Uterus (tissue), 4 donors: Measurements from ENCODE around the gene SPI1. TPM values are rescaled to one million over a fixed set of nuclear protein-coding genes. Genes with fewer than 3 reads are reported as not detected.

ENCODE experiments used
- DNase-seq, 2 donors: peaks; one replicate each; pipeline ENCODE4 v3.0.0-alpha.2; 2019 to 2020
- H3K27ac ChIP-seq, 2 donors: fragments of 200-600 bp; sonication (generic); 1 replicate in 1 of 2; 2 replicates in 1 of 2; pipeline ENCODE4 v1.5.1; 2016 to 2018
- H3K27me3 ChIP-seq, 2 donors: fragments of 200-600 bp; sonication (generic); one replicate each; pipeline ENCODE4 v1.5.1; 2018 to 2019; ENCODE audit warnings: control low read depth in 1 of 2
- H3K36me3 ChIP-seq, 2 donors: fragments of 200-600 bp; sonication (generic); one replicate each; pipeline ENCODE4 v1.5.1; 2019; ENCODE audit warnings: control low read depth in 1 of 2
- H3K4me1 ChIP-seq, 2 donors: fragments of 200-600 bp; sonication (generic); one replicate each; pipeline ENCODE4 v1.5.1; 2018 to 2019; ENCODE audit warnings: control low read depth in 1 of 2
- H3K4me3 ChIP-seq, 2 donors: fragments of 200-600 bp; sonication (generic); 1 replicate in 1 of 2; 2 replicates in 1 of 2; pipeline ENCODE4 v1.5.1; 2018 to 2019; ENCODE audit warnings: mild to moderate bottlenecking in 1 of 2
- H3K9me3 ChIP-seq, 2 donors: fragments of 200-600 bp; sonication (generic); one replicate each; pipeline ENCODE4 v1.5.1; 2019; ENCODE audit warnings: control low read depth in 1 of 2
- CTCF ChIP-seq, 4 experiments: fragments of 200-600 bp in 2 of 4; fragments of 450-650 bp in 2 of 4; sonication (generic) in 2 of 4; IDR thresholded peaks; one replicate each; pipeline ENCODE4 v1.5.1; 2016 to 2019; ENCODE audit warnings: antibody characterized with exemption in 4 of 4, mild to moderate bottlenecking in 2 of 4, moderate library complexity in 1 of 4
- POLR2A ChIP-seq, 2 donors: fragments of 450-650 bp; IDR thresholded peaks; one replicate each; pipeline ENCODE4 v1.6.1; 2016; ENCODE audit warnings: antibody characterized with exemption in 2 of 2, mild to moderate bottlenecking in 1 of 2, moderate library complexity in 1 of 2
- intact Hi-C: fragments of 100-400 bp; cut with DNase I; formaldehyde crosslinking; loops from one replicate; pipeline ENCODE4 v1.15.1; 2023; ENCODE audit warnings: low total_unique reads
- total RNA-seq, 4 donors: library from RNA; depleted of rRNA in 3 of 4; stranded (reverse); fragments of >200 nt in 3 of 4; gene quantifications; one replicate each; pipeline versions ENCODE4 v1.1.0 to v1.2.4, GENCODE V29; 2014 to 2023
- donor health status: DM: yes; HTN: yes; CAD: no.

SPI1 gene
- total RNA-seq, 4 donors from 2014 or later = 4.9 to 9.7 (median 7.6) TPM

GRCh38 chr11:47377571-47378009 is 757 bp downstream of the SPI1 start:
- intact Hi-C loops = loop anchor here (10.0 kb wide), 1 partner anchor 467 kb away; the partner anchor contains the start of gene NUP160
- DNase-seq = no peak
- TF ChIP-seq CTCF (IDR thresholded peaks at IDR 0.05) = no peak
- TF ChIP-seq POLR2A (IDR thresholded peaks at IDR 0.05) = no peak
- H3K36me3 ChIP-seq = no peaks in the 10 kb centered on the region
- no peaks in the 10 kb centered on the region for H3K27me3 ChIP-seq
- no peaks in the 10 kb centered on the region for H3K4me1 ChIP-seq
- H3K27ac ChIP-seq = no peak overlapping the region
- H3K4me3 ChIP-seq = no peak overlapping the region
- no peaks in the 10 kb centered on the region for H3K9me3 ChIP-seq

- TF ChIP-seq CTCF (IDR thresholded peaks at IDR 0.05) = no peak
- TF ChIP-seq POLR2A (IDR thresholded peaks at IDR 0.05) = no peak
- no peaks in the 10 kb centered on the region for H3K36me3 ChIP-seq
- no peaks in the 10 kb centered on the region for H3K4me1 ChIP-seq
- intact Hi-C loops = loop anchor here (10.0 kb wide), 1 partner anchor 468 kb away; the partner anchor contains the start of gene NUP160
- H3K27me3 ChIP-seq = no peaks in the 10 kb centered on the region
- no peak for DNase-seq
- no peak overlapping the region for H3K4me3 ChIP-seq
- H3K27ac ChIP-seq = no peak overlapping the region
- H3K9me3 ChIP-seq = no peaks in the 10 kb centered on the region
These were observed 1.6 kb downstream of the SPI1 start for GRCh38 chr11:47376525-47377371.

GRCh38 chr11:47376107-47376524 is 2.2 kb downstream of the SPI1 start:
- Histone ChIP-seq H3K9me3 (no peaks in the 10 kb centered on the region), H3K27me3 (no peaks in the 10 kb centered on the region), H3K4me1 (no peaks in the 10 kb centered on the region), H3K4me3 (no peak overlapping the region), H3K36me3 (no peaks in the 10 kb centered on the region), H3K27ac (no peak overlapping the region)
- DNase-seq = no peak
- no peak for TF ChIP-seq POLR2A (IDR thresholded peaks at IDR 0.05)
- no peak for TF ChIP-seq CTCF (IDR thresholded peaks at IDR 0.05)
- intact Hi-C loops = loop anchor here (10.0 kb wide), 1 partner anchor 469 kb away; the partner anchor contains the start of gene NUP160

- H3K36me3 ChIP-seq = no peaks in the 10 kb centered on the region
- DNase-seq = no peak
- H3K9me3 ChIP-seq = no peaks in the 10 kb centered on the region
- TF ChIP-seq POLR2A (IDR thresholded peaks at IDR 0.05) = no peak
- TF ChIP-seq CTCF (IDR thresholded peaks at IDR 0.05) = no peak
- no peak overlapping the region for H3K4me3 ChIP-seq
- intact Hi-C loops = loop anchor here (10.0 kb wide), 1 partner anchor 469 kb away; the partner anchor contains the start of gene NUP160
- H3K27ac ChIP-seq = no peak overlapping the region
- H3K27me3 ChIP-seq = no peaks in the 10 kb centered on the region
- no peaks in the 10 kb centered on the region for H3K4me1 ChIP-seq
These were observed 2.7 kb downstream of the SPI1 start for GRCh38 chr11:47375546-47376085.

- no peak overlapping the region for H3K27ac ChIP-seq
- intact Hi-C loops = loop anchor here (10.0 kb wide), 1 partner anchor 470 kb away; the partner anchor contains the start of gene NUP160
- no peak overlapping the region for H3K4me3 ChIP-seq
- no peak for DNase-seq
- H3K36me3 ChIP-seq = no peaks in the 10 kb centered on the region
- H3K27me3 ChIP-seq = no peaks in the 10 kb centered on the region
- TF ChIP-seq POLR2A (IDR thresholded peaks at IDR 0.05) = no peak
- no peak for TF ChIP-seq CTCF (IDR thresholded peaks at IDR 0.05)
- no peaks in the 10 kb centered on the region for H3K9me3 ChIP-seq
- no peaks in the 10 kb centered on the region for H3K4me1 ChIP-seq
These were observed 3.3 kb downstream of the SPI1 start for GRCh38 chr11:47375020-47375419.
